ENCODE data around the gene NDRG4.
A peak's percentile ranks its signal among the peaks of the same experiment; 100 is the strongest.

The NDRG4 gene, protein sequence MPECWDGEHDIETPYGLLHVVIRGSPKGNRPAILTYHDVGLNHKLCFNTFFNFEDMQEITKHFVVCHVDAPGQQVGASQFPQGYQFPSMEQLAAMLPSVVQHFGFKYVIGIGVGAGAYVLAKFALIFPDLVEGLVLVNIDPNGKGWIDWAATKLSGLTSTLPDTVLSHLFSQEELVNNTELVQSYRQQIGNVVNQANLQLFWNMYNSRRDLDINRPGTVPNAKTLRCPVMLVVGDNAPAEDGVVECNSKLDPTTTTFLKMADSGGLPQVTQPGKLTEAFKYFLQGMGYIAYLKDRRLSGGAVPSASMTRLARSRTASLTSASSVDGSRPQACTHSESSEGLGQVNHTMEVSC

DNA sequence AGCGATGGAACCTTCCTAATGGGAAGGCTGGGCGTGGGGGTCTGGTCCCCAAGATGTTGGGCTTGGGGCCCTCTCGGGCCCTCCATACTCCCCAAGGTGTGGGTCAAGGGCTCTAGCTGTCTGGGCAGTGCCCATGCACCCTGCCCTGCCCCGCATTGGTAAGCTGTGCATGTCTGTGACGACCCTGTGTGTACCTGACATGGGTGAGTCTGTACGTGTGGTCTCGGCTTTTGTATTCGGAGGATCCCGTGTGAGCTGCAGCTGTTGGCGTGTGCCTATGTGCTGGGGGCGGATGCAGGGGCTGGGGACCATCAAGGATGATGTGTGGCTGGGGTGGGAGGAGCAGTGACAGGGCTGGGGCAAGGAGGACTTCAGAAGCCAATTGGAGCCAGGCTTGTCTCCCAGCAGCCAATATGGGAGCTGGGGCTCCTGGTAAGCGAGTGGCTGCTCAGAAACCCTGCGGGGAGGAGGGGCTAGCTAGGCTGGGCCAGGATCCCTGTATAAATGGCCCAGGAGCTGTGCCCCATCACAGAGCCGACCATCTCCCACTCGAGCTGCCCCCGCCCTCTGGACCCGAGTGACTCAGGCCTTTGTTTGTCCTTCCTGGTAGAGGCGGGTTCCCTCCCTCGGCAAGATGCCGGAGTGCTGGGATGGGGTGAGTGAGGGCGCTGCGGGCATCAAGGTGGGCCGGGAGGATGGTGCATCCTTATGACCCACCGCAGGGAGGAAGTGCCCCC, at the start of gene NDRG4:
NDRG4 (plus strand) TSS at position 529 of the 737 bp plus-strand sequence; CDS start at position 635, 106 bp downstream.
- DNase-seq: peak; percentile 38 to 98 (median 91)

GRCh38 chr16:58450590-58450989, 49.4 kb upstream of the NDRG4 start:
- DNase-seq: no peak

DNA sequence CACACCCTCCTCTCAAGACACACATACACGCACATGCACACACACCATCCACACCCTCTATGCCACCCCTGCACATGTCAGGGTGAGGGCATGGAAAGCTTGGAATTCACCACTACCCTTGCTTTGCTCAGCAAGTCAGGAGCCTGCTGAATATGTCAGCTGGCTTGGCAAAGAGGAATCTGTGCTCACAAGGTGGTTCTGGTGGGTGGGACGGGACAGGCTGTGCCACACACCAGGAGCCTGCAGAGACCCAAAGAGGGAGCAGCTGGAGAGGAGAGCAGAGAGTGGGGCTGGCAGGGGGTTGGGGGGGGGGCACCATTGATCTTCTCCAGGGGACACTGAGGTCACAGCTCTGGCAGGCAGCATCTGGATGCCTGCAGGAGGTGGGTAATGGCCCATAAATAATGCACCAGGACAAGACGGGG, 48.7 kb upstream of the NDRG4 start:
- peak in 1 of 58 donors; percentile 28 for DNase-seq

GRCh38 chr16:58451945-58452401, 48.0 kb upstream of the NDRG4 start:
- no peak for DNase-seq

- no peak for DNase-seq
These were observed 47.3 kb upstream of the NDRG4 start for GRCh38 chr16:58452640-58453039.

DNA sequence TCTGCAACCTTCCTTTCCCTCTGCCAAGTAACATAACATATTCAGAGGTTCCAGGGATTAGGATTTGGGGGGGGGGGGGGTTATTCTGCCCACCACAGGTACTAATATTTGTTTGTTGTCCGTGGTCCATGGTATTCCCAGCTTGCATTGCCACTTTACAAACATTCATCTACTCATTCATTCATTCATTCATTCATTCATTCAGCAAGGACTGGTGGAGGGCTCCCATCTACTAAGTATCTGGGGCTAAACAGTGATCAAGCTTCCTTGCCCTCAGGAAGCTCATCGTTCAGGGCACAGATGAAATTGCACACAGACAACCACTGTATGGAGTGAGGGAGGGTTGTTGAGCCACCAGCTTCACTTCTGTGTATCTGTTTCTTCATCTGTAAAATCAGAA, 45.8 kb upstream of the NDRG4 start:
- no peak for DNase-seq

- DNase-seq: peak in 1 of 58 donors; percentile 35
These were observed 45.1 kb upstream of the NDRG4 start for GRCh38 chr16:58454856-58455255.

GRCh38 chr16:58455750-58456149, 44.2 kb upstream of the NDRG4 start:
- DNase-seq: no peak

DNA sequence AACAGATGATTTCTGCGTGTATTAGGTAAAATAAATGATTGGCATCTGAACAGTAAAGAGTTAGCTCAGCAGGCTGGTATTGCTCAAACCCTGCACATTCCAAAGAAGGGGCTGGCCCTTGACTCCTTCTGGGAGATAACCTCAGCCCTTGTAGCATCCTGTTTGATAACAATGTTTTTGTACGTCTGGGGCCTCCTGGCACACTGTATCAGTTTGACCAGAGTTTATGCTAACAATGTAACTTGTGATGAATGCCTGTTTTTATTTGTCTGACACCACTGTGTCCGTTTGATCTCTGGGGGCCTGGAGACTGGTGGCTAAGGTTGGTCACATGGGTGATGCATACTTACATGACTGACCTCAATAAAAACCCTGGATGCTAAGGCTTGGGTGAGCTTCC, 43.8 kb upstream of the NDRG4 start:
- no peak for DNase-seq

GRCh38 chr16:58458606-58459343, 41.2 kb upstream of the NDRG4 start:
- DNase-seq: no peak

- peak in 1 of 58 donors; percentile 26 for DNase-seq
These were observed 40.4 kb upstream of the NDRG4 start for GRCh38 chr16:58459344-58460218.

DNA sequence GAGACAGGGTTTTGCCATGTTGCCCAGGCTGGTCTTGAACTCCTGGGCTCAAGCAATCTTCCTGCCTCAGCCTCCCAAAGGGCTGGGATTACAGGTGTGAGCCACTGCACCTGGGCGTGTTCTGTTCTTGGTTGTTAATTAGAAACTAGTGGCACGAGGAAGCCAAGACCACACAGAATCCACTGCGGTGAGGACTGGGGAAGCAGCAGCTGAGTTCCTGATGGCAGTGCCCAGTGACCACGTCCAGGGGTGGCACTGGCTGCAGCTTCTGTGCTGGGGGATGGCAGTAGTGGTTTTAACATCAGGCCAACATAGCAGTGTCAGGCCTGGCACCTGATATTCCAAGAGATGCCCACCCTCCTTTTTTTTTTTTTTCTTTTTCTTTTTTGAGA, 39.7 kb upstream of the NDRG4 start:
- DNase-seq: no peak

GRCh38 chr16:58461056-58461455, 38.9 kb upstream of the NDRG4 start:
- DNase-seq: no peak

- no peak for DNase-seq
These were observed 38.3 kb upstream of the NDRG4 start for GRCh38 chr16:58461640-58462039.

- DNase-seq: no peak
These were observed 37.9 kb upstream of the NDRG4 start for GRCh38 chr16:58462089-58462488.

DNA sequence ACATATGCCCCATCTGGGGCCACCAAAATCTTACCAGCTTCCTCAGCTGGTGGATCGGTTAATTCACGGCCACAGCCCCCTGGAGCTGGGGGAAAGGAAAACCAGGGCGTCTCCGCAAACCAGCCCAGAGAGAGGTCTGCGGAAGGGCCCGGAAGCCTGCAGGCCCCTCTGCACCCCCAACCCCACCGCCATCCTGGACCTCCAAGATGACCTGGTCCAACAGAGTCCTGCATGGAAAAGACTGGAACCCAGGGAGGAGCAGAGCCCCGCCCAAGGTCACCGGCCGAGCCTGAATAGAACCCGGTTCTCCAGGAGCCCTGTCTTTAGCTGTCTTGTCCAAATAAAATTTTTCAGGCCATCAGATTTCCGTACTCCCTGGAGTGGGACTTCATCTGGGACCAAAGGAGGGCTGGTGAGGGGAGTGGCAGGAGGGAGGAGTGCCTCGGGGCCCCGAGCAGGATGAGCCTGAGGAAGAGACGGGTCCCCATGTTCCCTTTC, 37.4 kb upstream of the NDRG4 start:
- no peak for DNase-seq

DNA sequence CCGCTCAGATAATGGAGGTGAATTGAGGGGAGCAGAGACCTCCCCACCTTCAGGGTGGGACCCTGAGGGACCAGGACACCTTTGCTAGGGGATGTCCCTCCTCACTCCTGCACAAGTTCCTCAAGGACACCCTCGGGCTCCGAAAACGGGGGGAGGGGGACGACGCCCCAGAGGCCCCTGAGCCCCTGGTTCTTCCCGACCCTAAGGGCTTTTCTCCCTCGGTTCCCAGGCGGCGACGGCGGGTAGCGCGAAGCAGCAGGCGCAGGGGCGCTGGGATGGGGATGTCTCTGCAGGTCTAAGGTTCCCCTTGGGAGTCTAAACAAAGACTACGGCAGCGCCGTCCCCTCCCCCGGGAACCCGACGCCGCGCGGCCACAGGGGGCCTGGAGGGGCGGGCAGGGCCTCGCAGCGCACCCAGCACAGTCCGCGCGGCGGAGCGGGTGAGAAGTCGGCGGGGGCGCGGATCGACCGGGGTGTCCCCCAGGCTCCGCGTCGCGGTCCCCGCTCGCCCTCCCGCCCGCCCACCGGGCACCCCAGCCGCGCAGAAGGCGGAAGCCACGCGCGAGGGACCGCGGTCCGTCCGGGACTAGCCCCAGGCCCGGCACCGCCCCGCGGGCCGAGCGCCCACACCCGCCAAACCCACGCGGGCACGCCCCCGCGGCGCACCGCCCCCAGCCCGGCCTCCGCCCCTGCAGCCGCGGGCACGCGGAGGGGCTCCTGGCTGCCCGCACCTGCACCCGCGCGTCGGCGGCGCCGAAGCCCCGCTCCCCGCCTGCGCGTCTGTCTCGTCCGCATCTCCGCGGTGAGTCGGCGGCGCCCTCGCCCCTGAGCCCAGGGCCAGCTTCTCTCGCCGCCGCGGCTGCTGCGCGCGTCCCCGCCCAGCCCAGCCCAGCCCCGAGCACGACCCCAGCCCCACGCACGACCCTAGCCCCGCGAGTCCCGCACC, 36.7 kb upstream of the NDRG4 start:
- DNase-seq: peak in 1 of 58 donors; percentile 71

DNA sequence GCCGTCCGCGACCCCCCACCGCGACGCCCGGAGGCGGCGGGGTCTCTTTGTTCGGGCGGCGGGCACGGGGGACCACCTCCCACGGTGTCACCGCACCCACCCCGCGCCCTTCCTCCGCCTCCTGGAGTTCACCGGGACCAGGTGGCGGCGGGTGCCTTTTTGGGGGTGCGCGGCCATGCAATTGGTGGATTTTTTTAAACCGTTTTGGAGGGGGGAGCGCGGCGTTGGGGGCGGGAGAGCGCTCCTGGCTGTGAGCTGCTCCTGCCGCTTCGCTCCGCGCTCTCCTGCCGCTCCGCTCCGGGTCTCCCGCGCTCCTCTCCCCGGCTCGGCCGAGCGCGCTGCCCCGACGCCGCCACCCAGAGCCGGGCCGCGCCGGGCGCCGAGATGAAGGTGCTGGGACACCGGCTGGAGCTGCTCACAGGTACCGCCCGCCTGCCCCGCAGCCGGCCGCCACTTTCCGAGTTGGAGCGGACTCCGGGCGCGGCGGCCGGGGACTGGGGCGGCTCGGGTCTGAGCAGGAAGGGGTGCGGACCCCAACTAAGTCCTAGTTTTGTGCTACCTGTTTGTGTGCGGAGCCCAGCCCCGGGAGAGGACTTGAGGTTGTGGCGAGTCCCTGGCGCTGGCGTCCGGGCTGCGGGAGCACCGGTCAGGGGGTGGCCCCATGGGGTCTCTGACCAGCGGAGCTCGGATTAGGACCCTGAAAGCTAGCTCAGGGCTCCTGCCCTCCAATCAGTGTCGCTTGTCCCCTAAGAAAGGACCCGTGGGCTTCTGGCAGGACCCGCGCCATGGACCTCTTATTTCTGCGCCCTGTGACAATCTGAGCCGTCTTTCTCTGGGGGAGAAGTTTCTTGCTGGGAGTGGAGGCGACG, 35.7 kb upstream of the NDRG4 start:
- DNase-seq: peak in 16 of 58 donors; percentile 5 to 57 (median 18)
